Lower lobe of right lung (tissue), 2 donors: Measurements from ENCODE around the gene ZNRF1. TPM values are rescaled to one million over a fixed set of nuclear protein-coding genes. Genes with fewer than 3 reads are reported as not detected.
"Not testable (repeated sequence)": the region's sequence is repeated elsewhere in the genome, so short reads cannot be mapped to it uniquely, and the experiment has no call there.

Experiments
- ATAC-seq, 2 donors: fragments of 200-7000 bp; cut with Tn5 transposase; one replicate each; pipeline ENCODE4 v1.9.1; 2020 to 2022; ENCODE audit warnings: mild to moderate bottlenecking in 2 of 2, moderate library complexity in 2 of 2
- DNase-seq: peaks from one replicate; pipeline ENCODE4 v3.0.0-alpha.2; 2020
- H3K27ac ChIP-seq: fragments of 200-600 bp; one replicate; pipeline ENCODE4 v1.8.0; 2022
- H3K27me3 ChIP-seq: fragments of 200-600 bp; one replicate; pipeline ENCODE4 v1.8.0; 2022; ENCODE audit warnings: low read depth
- H3K36me3 ChIP-seq: fragments of 200-600 bp; one replicate; pipeline ENCODE4 v1.8.0; 2022; ENCODE audit warnings: mild to moderate bottlenecking
- H3K4me1 ChIP-seq: fragments of 200-600 bp; one replicate; pipeline ENCODE4 v1.8.0; 2022
- H3K4me3 ChIP-seq: fragments of 200-600 bp; one replicate; pipeline ENCODE4 v1.8.0; 2022; ENCODE audit warnings: mild to moderate bottlenecking
- H3K9me3 ChIP-seq: fragments of 200-600 bp; one replicate; pipeline ENCODE4 v1.8.0; 2022
- intact Hi-C: fragments of 100-400 bp; cut with DNase I; formaldehyde crosslinking; loops from one replicate; pipeline ENCODE4 v1.11.0; 2022
- total RNA-seq: library from RNA; stranded (reverse); fragmentation: NEBNext Ultra II Directional; extraction: Animal tissue kit (Norgen Biotek cat#: 25700); gene quantifications from one replicate; pipeline ENCODE4 v1.2.1, GENCODE V29; 2021
- TF ChIP-seq, protein P1 (sequence below): fragments of 200-600 bp; IDR thresholded peaks from one replicate; pipeline ENCODE4 v1.8.0; 2022; ENCODE audit warnings: antibody characterized with exemption, mild to moderate bottlenecking
- donor health status: DM: no; HTN: yes; CAD: no; lungs with severe emphysema.

ZNRF1 gene
- total RNA-seq, 1 donor from 2014 or later = 23.5 TPM

DNA sequence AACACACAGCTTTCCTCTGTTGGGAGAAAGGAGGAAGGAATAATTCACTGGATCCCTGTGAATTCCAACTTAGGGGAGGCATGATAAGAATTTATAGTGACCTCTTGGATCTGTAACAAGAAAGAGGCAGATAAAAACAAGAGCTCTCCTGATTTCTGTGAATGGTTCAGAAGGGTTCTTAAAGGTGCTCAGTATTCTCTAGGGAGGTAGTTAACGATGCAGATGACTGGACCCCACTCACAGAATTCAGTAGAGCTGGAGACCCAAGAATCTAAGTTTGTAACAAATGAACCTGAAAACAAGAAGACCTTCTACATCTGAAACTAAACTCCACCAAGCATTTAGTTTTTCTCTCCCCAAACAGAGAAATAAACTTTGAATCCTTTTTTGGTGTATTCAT is 8.6 kb downstream of the ZNRF1 start:
- Histone ChIP-seq H3K4me1 (peaks cover 33% of the 10 kb centered on the region), H3K27me3 (no peaks in the 10 kb centered on the region), H3K4me3 (no peak overlapping the region), H3K36me3 (no peaks in the 10 kb centered on the region), H3K27ac (no peak overlapping the region), H3K9me3 (no peaks in the 10 kb centered on the region)
- DNase-seq (no peak), ATAC-seq (peak in 1 of 2 donors; percentile 38)
- intact Hi-C loops = no loop called here
- TF ChIP-seq, protein P1, sequence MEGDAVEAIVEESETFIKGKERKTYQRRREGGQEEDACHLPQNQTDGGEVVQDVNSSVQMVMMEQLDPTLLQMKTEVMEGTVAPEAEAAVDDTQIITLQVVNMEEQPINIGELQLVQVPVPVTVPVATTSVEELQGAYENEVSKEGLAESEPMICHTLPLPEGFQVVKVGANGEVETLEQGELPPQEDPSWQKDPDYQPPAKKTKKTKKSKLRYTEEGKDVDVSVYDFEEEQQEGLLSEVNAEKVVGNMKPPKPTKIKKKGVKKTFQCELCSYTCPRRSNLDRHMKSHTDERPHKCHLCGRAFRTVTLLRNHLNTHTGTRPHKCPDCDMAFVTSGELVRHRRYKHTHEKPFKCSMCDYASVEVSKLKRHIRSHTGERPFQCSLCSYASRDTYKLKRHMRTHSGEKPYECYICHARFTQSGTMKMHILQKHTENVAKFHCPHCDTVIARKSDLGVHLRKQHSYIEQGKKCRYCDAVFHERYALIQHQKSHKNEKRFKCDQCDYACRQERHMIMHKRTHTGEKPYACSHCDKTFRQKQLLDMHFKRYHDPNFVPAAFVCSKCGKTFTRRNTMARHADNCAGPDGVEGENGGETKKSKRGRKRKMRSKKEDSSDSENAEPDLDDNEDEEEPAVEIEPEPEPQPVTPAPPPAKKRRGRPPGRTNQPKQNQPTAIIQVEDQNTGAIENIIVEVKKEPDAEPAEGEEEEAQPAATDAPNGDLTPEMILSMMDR = no peak

DNA sequence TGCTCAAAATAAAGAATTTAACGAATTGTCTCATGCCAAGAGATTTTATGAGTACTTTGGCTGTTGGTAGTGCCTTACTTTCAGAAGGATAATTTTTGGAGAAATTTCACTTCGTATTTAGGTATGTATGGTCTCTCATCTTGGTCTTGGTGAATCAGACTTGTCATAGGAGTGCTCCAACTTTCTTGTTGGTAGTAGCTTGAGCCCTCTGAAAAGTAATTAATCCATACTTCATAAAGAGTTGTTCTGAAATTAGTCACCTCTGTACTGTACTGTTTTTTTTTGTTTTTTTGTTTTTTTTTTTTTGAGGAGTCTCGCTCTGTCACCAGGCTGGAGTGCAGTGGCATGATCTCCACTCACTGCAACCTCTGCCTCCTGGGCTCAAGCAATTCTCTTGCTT is 11.6 kb downstream of the ZNRF1 start:
- DNase-seq = no peak
- Histone ChIP-seq H3K4me3 (no peak overlapping the region), H3K4me1 (peaks cover 51% of the 10 kb centered on the region), H3K27ac (peak overlapping the region; percentile 38), H3K36me3 (no peaks in the 10 kb centered on the region), H3K9me3 (no peaks in the 10 kb centered on the region), H3K27me3 (no peaks in the 10 kb centered on the region)
- no peak for ATAC-seq
- TF ChIP-seq, protein P1 = no peak
- intact Hi-C loops = no loop called here

DNA sequence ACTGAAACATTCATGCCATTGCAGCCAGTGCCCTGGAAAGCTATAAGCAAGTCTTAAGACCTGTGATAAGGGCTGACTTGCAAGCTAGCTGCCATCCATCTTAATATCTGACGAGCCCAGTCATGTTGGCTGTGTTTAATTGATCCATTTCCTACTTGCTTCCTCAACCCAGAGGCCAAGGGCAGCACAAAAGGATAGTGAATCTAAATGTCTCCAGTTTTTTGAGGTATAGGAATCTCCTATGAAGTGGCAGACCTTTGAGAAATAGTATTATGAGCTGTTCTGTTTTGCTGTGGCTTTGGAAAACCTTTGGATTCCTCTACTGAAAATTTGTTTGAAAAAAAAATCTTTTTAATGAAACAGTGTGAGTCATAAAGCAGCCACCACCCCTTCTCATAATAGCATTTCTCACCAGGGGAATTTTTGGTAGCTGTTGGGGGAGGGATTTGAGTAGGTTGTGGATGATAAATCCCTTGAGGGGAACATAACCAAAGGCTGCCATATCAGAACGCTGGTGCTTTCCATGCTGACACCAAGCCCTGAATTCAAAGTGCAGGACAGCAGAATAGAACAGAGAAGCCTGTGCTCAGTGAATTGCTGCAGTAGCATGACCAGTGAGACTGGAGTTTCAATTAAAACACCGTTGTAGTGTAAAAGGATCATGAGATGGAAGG is 12.9 kb downstream of the ZNRF1 start:
- Histone ChIP-seq H3K4me3 (no peak overlapping the region), H3K36me3 (no peaks in the 10 kb centered on the region), H3K9me3 (no peaks in the 10 kb centered on the region), H3K27ac (peak overlapping the region; percentile 71), H3K27me3 (no peaks in the 10 kb centered on the region), H3K4me1 (peaks cover 52% of the 10 kb centered on the region)
- DNase-seq (no peak), ATAC-seq (peak; percentile 56 to 88)
- TF ChIP-seq, protein P1 = no peak
- intact Hi-C loops = no loop called here

GRCh38 chr16:75012380-75013081 is 13.7 kb downstream of the ZNRF1 start:
- DNase-seq = no peak
- H3K4me1 ChIP-seq = peaks cover 51% of the 10 kb centered on the region
- peak overlapping the region; percentile 71 for H3K27ac ChIP-seq
- no peaks in the 10 kb centered on the region for H3K36me3 ChIP-seq
- H3K4me3 ChIP-seq = peak overlapping the region; percentile 1
- H3K9me3 ChIP-seq = no peaks in the 10 kb centered on the region
- no peaks in the 10 kb centered on the region for H3K27me3 ChIP-seq
- peak; percentile 29 to 58 for ATAC-seq
- TF ChIP-seq, protein P1 = no peak
- intact Hi-C loops = no loop called here

GRCh38 chr16:75013123-75013522 is 14.3 kb downstream of the ZNRF1 start:
- ATAC-seq, H3K4me3 ChIP-seq, H3K27me3 ChIP-seq, H3K36me3 ChIP-seq, DNase-seq, H3K9me3 ChIP-seq, intact Hi-C loops: not testable (repeated sequence)
- Histone ChIP-seq H3K27ac (peak overlapping the region; percentile 71), H3K4me1 (peaks cover 50% of the 10 kb centered on the region)

- H3K27ac ChIP-seq = no peak overlapping the region
- H3K9me3 ChIP-seq = no peaks in the 10 kb centered on the region
- peaks cover 59% of the 10 kb centered on the region for H3K4me1 ChIP-seq
Measured at GRCh38 chr16:75014318-75014717, 15.5 kb downstream of the ZNRF1 start.

GRCh38 chr16:75016451-75017081 is 17.7 kb downstream of the ZNRF1 start:
- ATAC-seq, H3K9me3 ChIP-seq, H3K4me3 ChIP-seq, intact Hi-C loops, DNase-seq, H3K27me3 ChIP-seq, H3K36me3 ChIP-seq: not testable (repeated sequence)
- Histone ChIP-seq H3K4me1 (peaks cover 50% of the 10 kb centered on the region), H3K27ac (peak overlapping the region; percentile 29)

More at GRCh38 chr16:75014318-75014717, 15.5 kb downstream of the ZNRF1 start:
- Histone ChIP-seq H3K27me3 (no peaks in the 10 kb centered on the region), H3K4me3 (no peak overlapping the region), H3K36me3 (no peaks in the 10 kb centered on the region)
- TF ChIP-seq, protein P1 = no peak
- no peak for ATAC-seq
- intact Hi-C loops = no loop called here
- no peak for DNase-seq
